T-helper 17 cell (primary cell): Measurements from ENCODE around the gene FASLG. TPM values are rescaled to one million over a fixed set of nuclear protein-coding genes. Genes with fewer than 3 reads are reported as not detected.

Source experiments
- ATAC-seq: fragments of 150-1000 bp; cut with Tn5 transposase; 2 replicates; pipeline ENCODE4 v1.10.0; 2021; ENCODE audit warnings: mild to moderate bottlenecking, moderate library complexity
- DNase-seq, 3 donors: peaks; one replicate each; pipeline versions ENCODE4 v3.0.0 to v3.0.0-alpha.2; 2020 to 2021
- H3K9me3 ChIP-seq: one replicate; pipeline ENCODE4 v1.7.0; 2013; ENCODE audit warnings: low read length, mild to moderate bottlenecking; ENCODE audit not compliant: control insufficient read depth, poor library complexity, severe bottlenecking
- H3K27ac Mint-ChIP-seq: one replicate; pipeline ENCODE4 v1.8.0; 2022; ENCODE audit warnings: mild to moderate bottlenecking, moderate library complexity, mixed read lengths
- H3K27me3 Mint-ChIP-seq: one replicate; pipeline ENCODE4 v1.8.0; 2022; ENCODE audit warnings: mixed read lengths
- H3K36me3 Mint-ChIP-seq: one replicate; pipeline ENCODE4 v1.8.0; 2022; ENCODE audit warnings: low read depth, mixed read lengths
- H3K4me1 Mint-ChIP-seq: one replicate; pipeline ENCODE4 v1.8.0; 2022; ENCODE audit warnings: mild to moderate bottlenecking, mixed read lengths
- H3K4me3 Mint-ChIP-seq: one replicate; pipeline ENCODE4 v1.8.0; 2022; ENCODE audit warnings: mild to moderate bottlenecking, moderate library complexity, mixed read lengths
- total RNA-seq, 4 donors: library from RNA in 2 of 4; stranded (reverse) in 2 of 4; gene quantifications; one replicate each; pipeline ENCODE4 v1.2.3 and lab custom pipeline; 2022 to 2026

FASLG gene
- total RNA-seq, 2 donors from 2014 or later = 0.47 TPM; not detected in 1

GRCh38 chr1:172653015-172653709, 5.7 kb upstream of the FASLG start:
- no peak overlapping the region for H3K27ac Mint-ChIP-seq
- H3K9me3 ChIP-seq = no peaks in the 10 kb centered on the region
- no peak overlapping the region for H3K4me3 Mint-ChIP-seq
- no peaks in the 10 kb centered on the region for H3K27me3 Mint-ChIP-seq
- H3K4me1 Mint-ChIP-seq = peaks cover 10% of the 10 kb centered on the region
- DNase-seq (no peak), ATAC-seq (no peak)
- no peaks in the 10 kb centered on the region for H3K36me3 Mint-ChIP-seq

DNA sequence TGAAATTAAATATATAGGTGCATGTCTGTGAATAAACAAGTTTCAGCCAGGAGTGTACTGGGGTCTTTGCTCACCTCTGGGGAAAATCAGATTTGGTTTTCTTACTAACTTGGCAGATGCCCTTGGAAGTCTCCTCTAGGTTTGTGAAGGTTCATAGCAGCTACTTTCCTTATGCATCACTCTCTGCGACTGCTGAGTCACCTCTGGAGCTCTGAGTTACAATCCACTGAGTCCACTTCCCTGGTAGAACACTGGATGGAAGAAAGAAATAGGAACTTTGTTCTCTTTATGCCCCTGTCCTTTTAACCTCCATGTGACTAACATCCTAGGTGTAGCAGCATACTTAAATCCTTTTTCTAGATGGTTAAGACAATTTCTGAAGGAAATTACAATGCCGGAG, 4.4 kb upstream of the FASLG start:
- no peak overlapping the region for H3K27ac Mint-ChIP-seq

DNA sequence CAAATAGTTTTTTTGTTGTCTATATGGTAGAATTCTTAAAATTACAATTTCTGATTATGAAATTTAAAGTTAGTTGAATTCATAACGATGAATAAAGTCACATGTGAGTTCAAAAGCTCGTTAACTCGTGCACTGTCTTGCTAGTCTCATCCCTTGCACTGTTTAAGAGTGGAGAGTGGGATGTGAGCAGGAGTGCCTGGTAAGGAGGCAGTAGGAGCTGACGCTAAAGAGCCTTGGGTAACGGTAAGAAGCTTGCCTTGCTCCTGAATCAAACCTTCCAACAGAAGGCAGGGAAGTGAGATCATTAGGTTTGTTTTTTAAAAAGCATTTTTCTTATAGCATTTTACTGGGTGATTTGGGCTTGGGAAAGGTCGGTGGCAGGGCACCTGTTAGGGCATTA, 2.3 kb upstream of the FASLG start:
- H3K4me3 Mint-ChIP-seq = peak overlapping the region; percentile 13
- no peak for ATAC-seq

More for the DNA sequence above, 4.4 kb upstream of the FASLG start:
- H3K27me3 Mint-ChIP-seq = no peaks in the 10 kb centered on the region
- H3K4me3 Mint-ChIP-seq = no peak overlapping the region
- ATAC-seq (no peak), DNase-seq (no peak)
- peaks cover 19% of the 10 kb centered on the region for H3K4me1 Mint-ChIP-seq
- H3K9me3 ChIP-seq = no peaks in the 10 kb centered on the region
- no peaks in the 10 kb centered on the region for H3K36me3 Mint-ChIP-seq

DNA sequence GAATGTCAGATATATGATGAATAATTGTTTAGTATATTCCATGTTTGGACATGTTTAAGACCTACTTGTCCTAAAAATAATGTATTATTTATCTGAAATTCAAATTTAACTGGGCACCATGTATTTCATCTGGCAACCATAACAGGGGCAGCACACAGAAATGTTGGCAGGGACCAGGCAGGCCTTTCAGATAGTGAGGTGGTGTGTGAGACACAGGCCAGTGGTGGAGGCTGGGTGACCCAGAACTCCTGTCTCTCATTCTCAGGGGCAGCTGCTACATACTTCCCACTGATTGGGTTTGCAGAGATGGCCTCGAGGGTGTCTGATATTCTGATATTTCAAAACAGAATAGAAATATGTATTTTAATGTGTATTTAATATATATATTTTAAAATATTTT, 1.3 kb upstream of the FASLG start:
- Mint-ChIP-seq H3K36me3 (no peaks in the 10 kb centered on the region), H3K4me3 (no peak overlapping the region), H3K4me1 (peaks cover 42% of the 10 kb centered on the region), H3K27ac (peak overlapping the region; percentile 49), H3K27me3 (no peaks in the 10 kb centered on the region)
- DNase-seq = no peak
- no peak for ATAC-seq
- H3K9me3 ChIP-seq = no peaks in the 10 kb centered on the region

More for the DNA sequence above, 2.3 kb upstream of the FASLG start:
- H3K27ac Mint-ChIP-seq = peak overlapping the region; percentile 49
- H3K27me3 Mint-ChIP-seq = no peaks in the 10 kb centered on the region
- DNase-seq = no peak
- H3K4me1 Mint-ChIP-seq = peaks cover 35% of the 10 kb centered on the region
- no peaks in the 10 kb centered on the region for H3K36me3 Mint-ChIP-seq
- H3K9me3 ChIP-seq = no peaks in the 10 kb centered on the region

- H3K9me3 ChIP-seq = no peaks in the 10 kb centered on the region
- Mint-ChIP-seq H3K4me3 (peak overlapping the region; percentile 67), H3K27me3 (no peaks in the 10 kb centered on the region), H3K27ac (peak overlapping the region; percentile 66), H3K4me1 (peaks cover 48% of the 10 kb centered on the region), H3K36me3 (peaks cover 3% of the 10 kb centered on the region)
- ATAC-seq = no peak
- DNase-seq = no peak
Observed at GRCh38 chr1:172661107-172661506, 2.2 kb downstream of the FASLG start.

DNA sequence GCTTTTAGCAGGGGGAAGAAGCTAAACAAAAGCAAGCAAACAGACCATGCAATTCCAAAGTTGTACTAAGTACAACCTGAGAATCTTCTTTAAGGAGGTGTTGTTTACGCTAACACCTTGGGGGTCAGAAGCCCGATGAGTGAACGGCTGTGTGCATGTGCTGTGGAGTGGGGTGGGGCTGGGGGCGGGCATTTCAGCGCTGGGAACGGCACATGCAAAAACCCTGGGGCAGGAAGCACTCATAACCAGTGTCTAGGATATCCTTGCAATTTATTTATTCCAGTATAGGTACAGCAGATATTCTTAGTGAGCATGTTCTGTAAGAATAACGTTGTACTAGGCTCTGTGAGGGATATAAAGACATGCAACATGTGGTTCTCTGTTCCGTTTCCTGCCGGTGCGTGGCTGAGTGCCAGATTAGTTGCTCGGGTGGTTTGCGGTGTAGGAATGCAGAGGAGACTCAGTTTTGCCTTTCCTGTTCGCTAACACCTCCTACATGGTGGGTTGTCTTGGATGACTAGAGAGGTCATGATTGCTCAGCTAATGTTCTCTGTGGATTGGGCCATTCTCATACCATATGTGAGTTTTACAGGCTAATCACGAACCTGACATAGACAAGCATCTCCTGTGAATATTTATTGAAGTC, 3.7 kb downstream of the FASLG start:
- ATAC-seq (peak; percentile 89), DNase-seq (peak; percentile 42 to 66 (median 60))
- Mint-ChIP-seq H3K4me1 (peaks cover 47% of the 10 kb centered on the region), H3K36me3 (peaks cover 3% of the 10 kb centered on the region), H3K4me3 (peak overlapping the region; percentile 76), H3K27me3 (no peaks in the 10 kb centered on the region), H3K27ac (peak overlapping the region; percentile 66)
- no peaks in the 10 kb centered on the region for H3K9me3 ChIP-seq

GRCh38 chr1:172663732-172664131, 4.8 kb downstream of the FASLG start:
- no peak for DNase-seq
- Mint-ChIP-seq H3K4me1 (peaks cover 46% of the 10 kb centered on the region), H3K27me3 (no peaks in the 10 kb centered on the region), H3K4me3 (no peak overlapping the region), H3K36me3 (peaks cover 3% of the 10 kb centered on the region), H3K27ac (peak overlapping the region; percentile 66)
- ATAC-seq = no peak
- no peaks in the 10 kb centered on the region for H3K9me3 ChIP-seq

GRCh38 chr1:172668097-172668496, 9.2 kb downstream of the FASLG start:
- DNase-seq (no peak), ATAC-seq (no peak)
- Mint-ChIP-seq H3K36me3 (peaks cover 3% of the 10 kb centered on the region), H3K4me3 (no peak overlapping the region), H3K27me3 (no peaks in the 10 kb centered on the region), H3K4me1 (peaks cover 28% of the 10 kb centered on the region), H3K27ac (no peak overlapping the region)
- H3K9me3 ChIP-seq = no peaks in the 10 kb centered on the region

GRCh38 chr1:172669011-172669410, 10.1 kb downstream of the FASLG start:
- Mint-ChIP-seq H3K4me3 (no peak overlapping the region), H3K36me3 (peaks cover 3% of the 10 kb centered on the region), H3K27ac (no peak overlapping the region), H3K4me1 (peaks cover 22% of the 10 kb centered on the region), H3K27me3 (no peaks in the 10 kb centered on the region)
- DNase-seq (no peak), ATAC-seq (no peak)
- no peaks in the 10 kb centered on the region for H3K9me3 ChIP-seq

DNA sequence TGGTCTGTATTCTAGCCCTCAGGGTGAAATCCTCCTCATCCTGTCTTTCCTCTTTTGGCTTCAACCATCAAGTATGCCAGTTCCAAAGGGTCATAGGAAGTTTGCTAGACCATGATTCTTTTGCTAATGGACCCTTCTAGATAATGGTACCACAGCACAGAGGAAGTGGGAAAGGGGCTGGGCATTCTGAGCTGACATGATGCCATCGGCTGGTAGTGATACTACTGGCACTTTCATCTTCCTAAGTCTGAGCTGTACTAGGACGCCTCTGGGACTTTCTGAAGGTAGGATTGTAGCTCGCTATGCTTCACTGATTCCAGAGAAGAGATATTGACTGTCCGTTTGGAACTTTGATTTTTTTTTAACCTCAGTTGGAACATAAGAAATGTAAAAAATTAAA, 11.4 kb downstream of the FASLG start:
- H3K9me3 ChIP-seq = no peaks in the 10 kb centered on the region
- no peak overlapping the region for H3K4me3 Mint-ChIP-seq
- DNase-seq = no peak
- peak; percentile 70 for ATAC-seq
- peak overlapping the region; percentile 32 for H3K27ac Mint-ChIP-seq
- no peaks in the 10 kb centered on the region for H3K27me3 Mint-ChIP-seq
- H3K4me1 Mint-ChIP-seq = peaks cover 32% of the 10 kb centered on the region
- H3K36me3 Mint-ChIP-seq = peaks cover 3% of the 10 kb centered on the region

DNA sequence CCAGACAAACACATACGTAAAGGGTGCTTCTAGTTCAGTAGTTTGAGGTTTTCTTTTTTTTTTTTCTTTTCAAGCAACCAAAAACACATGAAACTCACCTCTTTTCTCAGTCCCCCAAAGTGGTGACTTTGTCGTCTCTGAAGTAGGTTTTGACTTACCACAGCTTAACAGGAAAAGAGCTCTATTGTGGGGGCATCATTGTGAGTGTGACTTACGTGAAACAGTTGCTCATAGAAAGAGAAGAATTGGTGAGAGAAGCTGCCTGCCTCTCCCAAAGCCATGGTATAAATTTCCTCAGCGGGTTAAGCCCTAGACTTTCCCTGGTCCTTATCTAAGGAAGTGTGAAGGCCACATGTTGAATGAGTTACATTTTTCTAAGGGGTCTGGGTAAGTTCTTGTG, 11.9 kb downstream of the FASLG start:
- Mint-ChIP-seq H3K27ac (peak overlapping the region; percentile 32), H3K4me3 (no peak overlapping the region), H3K4me1 (peaks cover 35% of the 10 kb centered on the region), H3K36me3 (peaks cover 3% of the 10 kb centered on the region), H3K27me3 (no peaks in the 10 kb centered on the region)
- no peaks in the 10 kb centered on the region for H3K9me3 ChIP-seq
- no peak for DNase-seq
- ATAC-seq = peak; percentile 86

- Mint-ChIP-seq H3K4me3 (no peak overlapping the region), H3K27ac (no peak overlapping the region), H3K27me3 (no peaks in the 10 kb centered on the region), H3K36me3 (no peaks in the 10 kb centered on the region), H3K4me1 (peaks cover 31% of the 10 kb centered on the region)
- DNase-seq (no peak), ATAC-seq (no peak)
- no peaks in the 10 kb centered on the region for H3K9me3 ChIP-seq
Observed at GRCh38 chr1:172671591-172671990, 12.7 kb downstream of the FASLG start.

GRCh38 chr1:172672720-172673119, 13.8 kb downstream of the FASLG start:
- DNase-seq = no peak
- no peak for ATAC-seq
- H3K4me1 Mint-ChIP-seq = peaks cover 31% of the 10 kb centered on the region
- no peaks in the 10 kb centered on the region for H3K9me3 ChIP-seq
- no peaks in the 10 kb centered on the region for H3K27me3 Mint-ChIP-seq
- H3K36me3 Mint-ChIP-seq = no peaks in the 10 kb centered on the region
- H3K4me3 Mint-ChIP-seq = no peak overlapping the region
- no peak overlapping the region for H3K27ac Mint-ChIP-seq

- ATAC-seq (no peak), DNase-seq (no peak)
- H3K27me3 Mint-ChIP-seq = no peaks in the 10 kb centered on the region
- peaks cover 28% of the 10 kb centered on the region for H3K4me1 Mint-ChIP-seq
- H3K4me3 Mint-ChIP-seq = no peak overlapping the region
- H3K27ac Mint-ChIP-seq = no peak overlapping the region
- no peaks in the 10 kb centered on the region for H3K9me3 ChIP-seq
- no peaks in the 10 kb centered on the region for H3K36me3 Mint-ChIP-seq
Observed at GRCh38 chr1:172673761-172674160, 14.9 kb downstream of the FASLG start.
